H4 (cell line): Measurements from ENCODE around the gene IFT43. TPM values are rescaled to one million over a fixed set of nuclear protein-coding genes. Genes with fewer than 3 reads are reported as not detected.

ENCODE experiments used
- DNase-seq: peaks from one replicate; pipeline ENCODE4 v3.0.0-alpha.2; 2015; ENCODE audit warnings: low spot score
- total RNA-seq: library from RNA; depleted of rRNA; stranded (reverse); fragments of >200 nt; shearing (Covaris generic); gene quantifications from 2 replicates; pipeline ENCODE4 v1.2.3, GENCODE V29; 2014; rRNA removed

IFT43 gene
- total RNA-seq: 36.7 and 47.0 TPM in 2 replicates

- DNase-seq: peak; percentile 74
These were observed at the start of gene IFT43 for GRCh38 chr14:75985618-75986438. IFT43 (plus strand) TSS chr14:75985763; CDS start chr14:75985787, 24 bp downstream.

GRCh38 chr14:75939200-75939599 is 46.4 kb upstream of the IFT43 start:
- no peak for DNase-seq

GRCh38 chr14:75941030-75941429 is 44.5 kb upstream of the IFT43 start:
- DNase-seq: no peak

- no peak for DNase-seq
These were observed 40.8 kb upstream of the IFT43 start for GRCh38 chr14:75944607-75945241.

GRCh38 chr14:75946785-75947184 is 38.8 kb upstream of the IFT43 start:
- DNase-seq: no peak

GRCh38 chr14:75952489-75952888 is 33.1 kb upstream of the IFT43 start:
- no peak for DNase-seq

GRCh38 chr14:75959031-75959430 is 26.5 kb upstream of the IFT43 start:
- no peak for DNase-seq

GRCh38 chr14:75960231-75960630 is 25.3 kb upstream of the IFT43 start:
- no peak for DNase-seq

GRCh38 chr14:75961662-75962061 is 23.9 kb upstream of the IFT43 start:
- no peak for DNase-seq

GRCh38 chr14:75967866-75968265 is 17.7 kb upstream of the IFT43 start:
- no peak for DNase-seq

- DNase-seq: no peak
These were observed 17.1 kb upstream of the IFT43 start for GRCh38 chr14:75968456-75968855.

- DNase-seq: no peak
These were observed 16.4 kb upstream of the IFT43 start for GRCh38 chr14:75969126-75969525.

- no peak for DNase-seq
These were observed 15.7 kb upstream of the IFT43 start for GRCh38 chr14:75969891-75970290.

GRCh38 chr14:75970989-75971388 is 14.6 kb upstream of the IFT43 start:
- DNase-seq: no peak

- DNase-seq: no peak
These were observed 14.1 kb upstream of the IFT43 start for GRCh38 chr14:75971509-75971908.

GRCh38 chr14:75972801-75973421 is 12.7 kb upstream of the IFT43 start:
- DNase-seq: no peak

GRCh38 chr14:75976826-75977581 is 8.6 kb upstream of the IFT43 start:
- no peak for DNase-seq

GRCh38 chr14:75977582-75977943 is 8.0 kb upstream of the IFT43 start:
- DNase-seq: no peak

GRCh38 chr14:75978249-75978731 is 7.3 kb upstream of the IFT43 start:
- DNase-seq: no peak

- DNase-seq: peak; percentile 15
These were observed 6.4 kb upstream of the IFT43 start for GRCh38 chr14:75979071-75979571.

GRCh38 chr14:75979648-75980565 is 5.7 kb upstream of the IFT43 start:
- no peak for DNase-seq
